ENCODE results near the gene YPEL2. TPM values are rescaled to one million over a fixed set of nuclear protein-coding genes. Genes with fewer than 3 reads are reported as not detected.

YPEL2 gene
- total RNA-seq, 2 donors from 2014 or later, result 17.2 to 25.7 TPM

DNA sequence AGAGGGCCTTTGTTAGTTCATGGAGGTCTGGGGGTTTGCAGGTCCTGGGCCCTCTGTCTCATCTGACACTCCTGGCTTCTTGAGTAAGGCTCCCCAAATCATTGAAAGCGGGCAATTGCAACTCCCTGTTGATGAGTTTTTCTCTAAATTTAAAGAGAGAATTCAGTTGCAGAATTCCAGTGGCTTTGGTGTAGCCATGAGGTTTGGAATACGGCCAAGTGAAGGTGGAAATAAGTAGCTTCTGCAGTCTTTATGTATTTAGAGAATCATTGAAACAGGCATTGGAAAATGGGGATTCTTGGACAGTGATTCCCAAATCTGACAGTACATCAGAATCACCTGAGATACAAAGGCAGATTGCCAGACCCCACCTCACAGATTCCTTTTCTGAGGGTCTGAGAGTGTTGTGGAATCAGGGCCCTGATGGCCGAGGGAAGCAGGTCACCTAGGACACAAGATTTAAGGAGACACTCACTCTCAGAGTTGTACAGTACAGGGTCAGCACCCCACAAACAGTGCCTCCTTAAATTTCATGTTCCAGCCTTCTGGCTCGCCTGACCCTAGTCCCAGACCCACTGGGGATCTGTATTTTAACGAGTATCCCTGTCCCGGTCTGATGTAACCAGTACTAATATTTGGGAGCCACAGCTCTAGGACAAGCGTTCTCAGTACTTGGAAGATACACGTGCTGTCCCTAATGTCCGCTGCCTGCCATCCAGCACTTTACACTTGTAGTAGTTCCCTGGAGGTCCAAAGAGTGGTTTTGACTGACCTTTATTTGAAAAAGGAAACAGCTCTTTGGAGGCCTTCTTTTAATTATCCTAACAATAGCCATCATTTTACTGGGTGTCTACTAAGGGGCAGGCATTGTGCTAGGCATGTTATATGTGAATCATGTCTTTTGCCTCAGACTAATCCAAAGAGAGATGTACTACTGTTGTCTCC lies 37.8 kb downstream of the YPEL2 start:
- Histone ChIP-seq H3K36me3 (no peaks in the 10 kb centered on the region), H3K4me1 (peaks cover 77% of the 10 kb centered on the region), H3K9ac (ENCODE audit: low read depth in 2 of 2, low read length in 2 of 2) (peak overlapping the region in 1 of 2 donors; percentile 27), H3K4me3 (no peak overlapping the region), H3K27me3 (no peaks in the 10 kb centered on the region), H3K27ac (peak overlapping the region; percentile 90), H3K9me3 (no peaks in the 10 kb centered on the region)
- TF ChIP-seq, protein P1, sequence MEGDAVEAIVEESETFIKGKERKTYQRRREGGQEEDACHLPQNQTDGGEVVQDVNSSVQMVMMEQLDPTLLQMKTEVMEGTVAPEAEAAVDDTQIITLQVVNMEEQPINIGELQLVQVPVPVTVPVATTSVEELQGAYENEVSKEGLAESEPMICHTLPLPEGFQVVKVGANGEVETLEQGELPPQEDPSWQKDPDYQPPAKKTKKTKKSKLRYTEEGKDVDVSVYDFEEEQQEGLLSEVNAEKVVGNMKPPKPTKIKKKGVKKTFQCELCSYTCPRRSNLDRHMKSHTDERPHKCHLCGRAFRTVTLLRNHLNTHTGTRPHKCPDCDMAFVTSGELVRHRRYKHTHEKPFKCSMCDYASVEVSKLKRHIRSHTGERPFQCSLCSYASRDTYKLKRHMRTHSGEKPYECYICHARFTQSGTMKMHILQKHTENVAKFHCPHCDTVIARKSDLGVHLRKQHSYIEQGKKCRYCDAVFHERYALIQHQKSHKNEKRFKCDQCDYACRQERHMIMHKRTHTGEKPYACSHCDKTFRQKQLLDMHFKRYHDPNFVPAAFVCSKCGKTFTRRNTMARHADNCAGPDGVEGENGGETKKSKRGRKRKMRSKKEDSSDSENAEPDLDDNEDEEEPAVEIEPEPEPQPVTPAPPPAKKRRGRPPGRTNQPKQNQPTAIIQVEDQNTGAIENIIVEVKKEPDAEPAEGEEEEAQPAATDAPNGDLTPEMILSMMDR (IDR thresholded peaks at IDR 0.05), result no peak
- intact Hi-C loops (cut with DNase I), result loop anchor here (5.0 kb wide), 1 partner anchor 63 kb away; no protein-coding TSS in a partner anchor
- DNase-seq, result no peak

DNA sequence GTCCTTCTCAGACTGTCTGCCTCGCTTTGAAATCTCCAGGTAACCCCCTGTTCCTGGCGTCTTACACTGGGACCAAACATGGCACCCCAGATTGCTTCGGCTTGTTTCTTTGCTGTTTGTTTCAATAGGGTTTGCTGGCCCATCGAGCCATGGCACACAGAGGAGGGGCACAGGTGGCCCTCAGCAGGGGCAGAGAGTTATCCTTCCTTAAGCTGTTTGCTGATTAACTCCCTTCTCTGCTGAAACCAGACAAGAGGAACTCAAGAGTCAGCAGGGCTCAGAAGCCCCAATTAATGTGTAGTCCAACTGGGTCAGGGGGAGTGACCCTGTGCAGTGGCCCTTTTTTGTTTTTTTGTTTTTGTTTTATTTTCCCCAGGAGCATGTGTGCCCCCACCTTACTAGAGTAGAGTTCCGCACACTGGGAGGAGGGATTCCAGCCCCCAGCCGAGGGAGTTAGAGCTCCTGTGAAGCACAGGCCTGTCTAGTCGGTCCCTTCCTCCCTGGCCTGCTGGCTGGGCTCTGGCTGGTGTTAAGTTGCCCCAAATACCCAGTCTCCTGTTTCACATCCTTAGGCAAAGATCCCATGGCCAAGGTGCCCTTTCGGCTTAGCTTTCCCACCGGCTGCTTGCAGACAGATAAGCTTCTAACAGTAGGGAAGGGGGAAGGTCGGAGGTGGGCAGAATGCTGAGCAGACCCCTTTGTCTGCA lies 39.3 kb downstream of the YPEL2 start:
- no peak for DNase-seq
- no peaks in the 10 kb centered on the region for H3K9me3 ChIP-seq
- H3K27me3 ChIP-seq, result no peaks in the 10 kb centered on the region
- TF ChIP-seq, protein P1 (IDR thresholded peaks at IDR 0.05), result no peak
- H3K36me3 ChIP-seq, result no peaks in the 10 kb centered on the region
- peak overlapping the region; percentile 90 for H3K27ac ChIP-seq
- intact Hi-C loops (cut with DNase I), result loop anchor here (5.0 kb wide), 1 partner anchor 38 kb away; the partner anchor contains the start of gene YPEL2
- H3K9ac ChIP-seq (ENCODE audit: low read depth in 2 of 2, low read length in 2 of 2), result peak overlapping the region; percentile 46 to 75
- H3K4me3 ChIP-seq, result no peak overlapping the region
- peaks cover 68% of the 10 kb centered on the region for H3K4me1 ChIP-seq

DNA sequence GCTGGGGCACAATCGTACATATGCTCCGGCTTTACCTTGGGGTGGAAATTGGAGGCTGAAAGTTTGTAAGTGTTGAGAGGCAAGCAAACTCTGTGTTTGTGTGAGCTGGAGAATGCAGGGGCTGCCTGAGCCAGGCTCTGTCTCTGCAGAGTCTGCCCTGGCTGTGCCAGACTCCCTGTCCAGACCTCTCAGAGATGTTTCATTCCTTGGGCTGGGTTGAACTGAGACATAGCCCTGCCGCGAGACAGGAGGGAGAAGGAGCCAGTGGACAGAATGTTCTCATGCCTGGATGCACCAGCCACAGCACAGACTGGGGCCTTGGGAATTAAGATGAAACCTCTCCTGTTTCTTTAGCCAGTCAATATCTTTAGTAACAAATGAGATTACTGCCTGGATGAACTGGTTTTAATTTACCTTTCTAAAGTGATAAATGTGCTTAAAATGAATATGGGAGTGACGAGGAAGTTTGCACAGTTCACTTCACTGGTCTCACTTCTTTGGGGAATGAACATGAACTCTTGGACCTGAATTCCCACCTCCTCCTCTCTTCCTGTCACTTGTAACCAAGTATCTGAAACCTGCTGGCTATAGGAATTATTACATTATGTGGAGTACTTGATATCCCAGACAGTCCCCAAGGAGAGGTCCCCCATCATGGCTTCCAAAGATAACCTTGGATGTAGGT lies 40.1 kb downstream of the YPEL2 start:
- Histone ChIP-seq H3K4me1 (peaks cover 61% of the 10 kb centered on the region), H3K27me3 (no peaks in the 10 kb centered on the region), H3K9ac (ENCODE audit: low read depth in 2 of 2, low read length in 2 of 2) (peak overlapping the region; percentile 40 to 75), H3K4me3 (no peak overlapping the region), H3K27ac (peak overlapping the region; percentile 90), H3K9me3 (no peaks in the 10 kb centered on the region), H3K36me3 (no peaks in the 10 kb centered on the region)
- DNase-seq, result peak; percentile 46
- TF ChIP-seq, protein P1 (IDR thresholded peaks at IDR 0.05), result no peak
- intact Hi-C loops (cut with DNase I), result loop anchor here (5.0 kb wide), 1 partner anchor 39 kb away; the partner anchor contains the start of gene YPEL2

DNA sequence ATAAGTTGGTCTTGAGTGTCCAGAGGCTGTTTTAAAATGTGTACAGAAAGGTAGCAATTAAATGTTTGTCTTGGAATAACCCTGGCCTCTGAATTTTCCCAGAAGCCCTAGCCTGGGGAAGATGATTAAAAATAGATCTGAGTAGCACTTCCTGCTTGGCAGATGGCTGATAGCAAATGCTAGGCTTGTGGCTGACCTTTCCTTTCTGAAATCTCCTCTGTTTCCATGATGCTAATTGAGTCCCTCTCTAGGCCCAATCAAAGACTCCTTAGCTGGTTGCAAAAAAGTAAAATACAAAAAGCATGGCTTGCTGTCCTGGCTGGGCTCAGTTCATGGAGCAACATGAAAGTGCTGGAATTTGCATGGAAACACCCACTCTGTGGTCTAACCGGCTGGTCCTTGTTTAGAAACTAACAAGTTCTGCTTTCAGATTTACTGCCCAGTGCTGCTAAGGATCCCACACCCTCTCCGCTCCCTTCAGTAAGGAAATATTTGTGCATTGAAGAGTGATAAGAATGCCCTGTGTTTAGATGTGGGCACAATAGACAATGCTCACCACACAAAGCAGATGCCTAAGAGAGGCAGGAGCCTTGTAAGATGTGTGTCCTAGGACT lies 40.8 kb downstream of the YPEL2 start:
- H3K9ac ChIP-seq (ENCODE audit: low read depth in 2 of 2, low read length in 2 of 2), result peak overlapping the region; percentile 26 to 75
- no peaks in the 10 kb centered on the region for H3K27me3 ChIP-seq
- intact Hi-C loops (cut with DNase I), result loop anchor here (5.0 kb wide), 1 partner anchor 40 kb away; the partner anchor contains the start of gene YPEL2
- peak overlapping the region; percentile 90 for H3K27ac ChIP-seq
- peak; percentile 79 for DNase-seq
- no peaks in the 10 kb centered on the region for H3K36me3 ChIP-seq
- H3K4me3 ChIP-seq, result no peak overlapping the region
- TF ChIP-seq, protein P1 (IDR thresholded peaks at IDR 0.05), result no peak
- H3K9me3 ChIP-seq, result no peaks in the 10 kb centered on the region
- H3K4me1 ChIP-seq, result peaks cover 56% of the 10 kb centered on the region

Data from colonic mucosa (tissue), 4 donors.